Peyer's patch (tissue), 4 donors: ENCODE data around the gene ALDH1L1. TPM values are rescaled to one million over a fixed set of nuclear protein-coding genes. Genes with fewer than 3 reads are reported as not detected.

Experiments used
- DNase-seq, 3 donors: peaks; one replicate each; pipeline ENCODE4 v3.0.0-alpha.2; 2017 to 2019
- H3K27ac ChIP-seq, 4 donors: fragments of 200-600 bp; sonication (generic); one replicate each; pipeline ENCODE4 v1.5.1; 2016 to 2019
- H3K27me3 ChIP-seq, 2 donors: fragments of 200-600 bp; sonication (generic); one replicate each; pipeline ENCODE4 v1.5.1; 2019
- H3K36me3 ChIP-seq, 3 donors: fragments of 200-600 bp; sonication (generic); one replicate each; pipeline ENCODE4 v1.5.1; 2016 to 2019
- H3K4me1 ChIP-seq, 4 donors: fragments of 200-600 bp; sonication (generic); one replicate each; pipeline ENCODE4 v1.5.1; 2016 to 2019
- H3K4me3 ChIP-seq, 4 donors: fragments of 200-600 bp; sonication (generic); 1 replicate in 3 of 4; 2 replicates in 1 of 4; pipeline ENCODE4 v1.5.1; 2016 to 2019; ENCODE audit warnings: mild to moderate bottlenecking in 1 of 4
- H3K9me3 ChIP-seq, 4 donors: fragments of 200-600 bp; sonication (generic); one replicate each; pipeline ENCODE4 v1.5.1; 2016 to 2019; ENCODE audit warnings: mild to moderate bottlenecking in 1 of 4
- CTCF ChIP-seq, 6 experiments: fragments of 450-650 bp in 4 of 6; fragments of 200-600 bp in 2 of 6; sonication (generic) in 1 of 6; IDR thresholded peaks; one replicate each; pipeline ENCODE4 v1.5.1; 2017 to 2019; ENCODE audit warnings: antibody characterized with exemption in 6 of 6, mild to moderate bottlenecking in 3 of 6, moderate library complexity in 1 of 6
- POLR2A ChIP-seq, 2 donors: fragments of 450-650 bp; IDR thresholded peaks; one replicate each; pipeline ENCODE4 v1.5.1; 2017; ENCODE audit warnings: antibody characterized with exemption in 2 of 2, mild to moderate bottlenecking in 2 of 2, moderate library complexity in 2 of 2
- small RNA-seq, 2 donors: library from RNA; depleted of rRNA; stranded (forward); fragments of <200 nt; gene quantifications; one replicate each; pipeline ENCODE3, GENCODE V24; 2016
- total RNA-seq, 4 donors: library from RNA; depleted of rRNA; stranded (reverse); fragments of >200 nt; gene quantifications; one replicate each; pipeline ENCODE4 v1.1.0, GENCODE V29; 2016

ALDH1L1 gene
- total RNA-seq, 4 donors from 2014 or later = 2.0 to 14.2 (median 4.6) TPM

DNA sequence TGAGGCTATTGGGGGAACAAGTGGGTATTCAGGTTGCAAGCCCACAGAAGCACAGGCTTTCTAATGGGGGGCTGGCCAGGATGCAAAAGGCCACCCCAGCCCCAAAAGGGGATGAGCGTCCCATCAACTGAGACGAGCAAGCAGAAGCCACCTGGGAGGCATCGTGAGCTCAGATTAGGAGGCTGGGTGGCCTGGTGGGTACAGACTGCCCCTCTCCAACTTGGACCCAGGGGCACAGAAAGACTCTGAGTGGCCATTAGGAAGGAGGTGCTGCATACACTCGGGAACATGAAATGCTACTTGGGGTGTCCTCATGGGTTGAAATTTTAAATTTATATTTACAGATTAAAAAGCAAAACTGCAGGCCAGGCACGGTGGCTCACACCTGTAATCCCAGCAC, 125.5 kb downstream of the ALDH1L1 start:
- no peaks in the 10 kb centered on the region for H3K36me3 ChIP-seq
- H3K4me1 ChIP-seq = peaks cover 0 to 10% (median 1%) of the 10 kb centered on the region in 4 donors
- H3K9me3 ChIP-seq = no peaks in the 10 kb centered on the region
- DNase-seq = peak in 1 of 3 donors; percentile 18
- H3K4me3 ChIP-seq = no peak overlapping the region
- no peaks in the 10 kb centered on the region for H3K27me3 ChIP-seq
- TF ChIP-seq POLR2A (IDR thresholded peaks at IDR 0.05) (no peak), CTCF (IDR thresholded peaks at IDR 0.05) (no peak)
- no peak overlapping the region for H3K27ac ChIP-seq

DNA sequence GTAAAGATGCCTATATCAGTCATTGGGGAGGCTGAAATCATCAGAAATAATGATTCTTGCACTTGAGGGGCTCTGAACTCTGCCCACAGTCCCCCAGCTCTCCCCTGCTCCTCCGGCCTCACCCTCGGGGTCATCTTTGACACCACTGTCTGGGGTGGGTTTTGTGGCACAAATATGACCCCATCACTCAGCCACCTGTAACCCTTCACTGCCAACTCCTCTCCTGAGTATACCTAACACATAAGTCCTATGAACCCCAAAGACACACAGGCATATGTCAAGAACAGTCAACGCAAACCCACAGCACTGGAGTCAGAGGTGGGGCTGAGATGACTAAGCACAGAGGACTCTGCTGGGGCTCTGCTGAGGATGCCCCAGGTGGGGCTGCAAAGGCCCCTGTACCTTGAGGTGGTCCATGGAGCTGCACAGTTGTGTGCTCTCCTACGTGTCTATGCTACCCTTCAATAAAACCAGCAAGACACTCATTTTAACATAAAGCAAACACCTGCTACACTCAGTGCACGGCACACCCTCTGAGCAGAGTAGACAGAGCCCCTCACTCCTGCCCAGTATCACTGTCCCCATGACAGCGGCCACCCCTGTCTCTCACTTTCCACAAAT, 126.3 kb downstream of the ALDH1L1 start:
- no peaks in the 10 kb centered on the region for H3K27me3 ChIP-seq
- TF ChIP-seq POLR2A (IDR thresholded peaks at IDR 0.05) (no peak), CTCF (IDR thresholded peaks at IDR 0.05) (no peak)
- H3K27ac ChIP-seq = no peak overlapping the region
- no peaks in the 10 kb centered on the region for H3K9me3 ChIP-seq
- H3K4me1 ChIP-seq = peaks cover 0 to 10% (median 1%) of the 10 kb centered on the region in 4 donors
- DNase-seq = peak in 1 of 3 donors; percentile 26
- H3K36me3 ChIP-seq = no peaks in the 10 kb centered on the region
- no peak overlapping the region for H3K4me3 ChIP-seq

Small RNA genes lying within 50 kb of the gene (small RNA-seq; reads per million reads assigned to genes)
- 0 to 0.13 reads per million in 2 donors for gene RNU1-30P

Other genes with a start within 250 kb of the ALDH1L1 start
- gene ROPN1B, start 211.4 kb downstream of the ALDH1L1 start, total RNA-seq = not detected
- 10 to 100 TPM; 45.4 to 79.9 (median 58.5) TPM for gene SLC41A3, start 96.5 kb downstream of the ALDH1L1 start, total RNA-seq
- gene KLF15, start 176.8 kb upstream of the ALDH1L1 start, total RNA-seq = 10 to 100 TPM in 1 of 4 donors, 1 to 10 TPM in 3; 3.3 to 10.9 (median 9.4) TPM
- not detected for gene CFAP100, start 214.3 kb upstream of the ALDH1L1 start, total RNA-seq